Suprapubic skin (tissue), 4 donors: Measurements from ENCODE around the gene TCP11X2. TPM values are rescaled to one million over a fixed set of nuclear protein-coding genes. Genes with fewer than 3 reads are reported as not detected.
"Not testable (repeated sequence)": the region's sequence is repeated elsewhere in the genome, so short reads cannot be mapped to it uniquely, and the experiment has no call there.

ENCODE experiments used
- DNase-seq, 2 donors: peaks; one replicate each; pipeline ENCODE4 v3.0.0-alpha.2; 2019; ENCODE audit warnings: low spot score in 2 of 2
- H3K27ac ChIP-seq: fragments of 200-600 bp; sonication (generic); one replicate; pipeline ENCODE4 v1.5.1; 2019
- H3K27me3 ChIP-seq: fragments of 200-600 bp; sonication (generic); one replicate; pipeline ENCODE4 v1.5.1; 2019
- H3K36me3 ChIP-seq: fragments of 200-600 bp; sonication (generic); one replicate; pipeline ENCODE4 v1.5.1; 2019
- H3K4me1 ChIP-seq: fragments of 200-600 bp; sonication (generic); one replicate; pipeline ENCODE4 v1.5.1; 2019
- H3K4me3 ChIP-seq: fragments of 200-600 bp; sonication (generic); one replicate; pipeline ENCODE4 v1.5.1; 2019; ENCODE audit warnings: mild to moderate bottlenecking
- H3K9me3 ChIP-seq: fragments of 200-600 bp; sonication (generic); one replicate; pipeline ENCODE4 v1.5.1; 2019
- WGBS: methylation state at CpG from one replicate; pipeline ENCODE4 v1.1.5; 2018; 5-methylcytosine and 5-hydroxymethylcytosine counted together
- total RNA-seq, 4 donors: library from RNA; depleted of rRNA; stranded (reverse); fragments of >200 nt; gene quantifications; one replicate each; pipeline ENCODE4 v1.1.0, GENCODE V29; 2016

TCP11X2 gene
- total RNA-seq, 4 donors from 2014 or later = not detected

DNA sequence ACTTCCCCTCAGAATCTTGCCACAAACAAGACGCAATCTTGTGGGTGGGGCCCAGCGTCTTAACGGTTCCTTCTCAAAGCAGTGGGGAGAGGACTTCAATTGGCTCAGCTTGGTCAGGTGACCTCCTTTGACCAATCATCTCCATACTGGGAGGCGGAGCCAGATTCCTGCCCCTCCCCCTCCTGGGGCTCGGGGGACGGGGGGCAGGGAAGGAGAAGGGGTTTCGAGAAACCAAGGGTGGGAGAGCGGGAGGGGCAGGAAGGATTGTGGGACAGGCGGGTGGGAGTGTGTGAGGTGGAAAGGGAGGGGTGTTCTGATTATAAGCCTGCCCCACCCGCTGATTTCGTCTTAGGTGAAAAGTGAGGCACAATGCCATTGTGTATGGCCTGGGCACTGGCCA is 31.7 kb downstream of the TCP11X2 start, which contains the start of gene NXF2B:
TSS of gene NXF2B (minus strand) at position 101 of the 400 bp plus-strand sequence. CDS start 59,972 bp downstream, outside the sequence.
- H3K36me3 ChIP-seq, H3K27me3 ChIP-seq, H3K27ac ChIP-seq, H3K9me3 ChIP-seq, H3K4me1 ChIP-seq, DNase-seq, H3K4me3 ChIP-seq: not testable (repeated sequence)
- WGBS = no CpG with 5 or more reads among the region's 11 CpGs

DNA sequence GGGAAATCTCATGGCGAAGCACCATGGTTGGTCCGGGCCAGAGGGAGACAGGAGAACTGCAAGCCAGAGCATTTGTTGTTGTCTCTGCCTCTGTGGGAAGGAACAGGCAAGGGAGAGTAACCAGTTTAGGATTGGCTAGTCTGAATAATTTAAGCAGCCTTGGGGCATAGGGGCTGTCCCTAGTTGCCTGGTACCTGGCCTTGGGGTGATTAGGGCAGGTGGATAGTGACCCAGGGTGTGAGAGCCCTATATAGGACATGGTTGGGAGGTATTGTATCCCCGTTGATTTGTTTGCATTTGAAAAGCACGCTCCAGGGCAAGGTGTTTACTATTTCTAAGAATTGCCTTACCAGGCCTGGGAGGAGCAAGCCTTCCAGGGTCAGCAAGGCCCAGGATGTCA is 57.1 kb downstream of the TCP11X2 start:
- H3K4me3 ChIP-seq, H3K9me3 ChIP-seq, H3K36me3 ChIP-seq, H3K27me3 ChIP-seq, H3K4me1 ChIP-seq, DNase-seq, H3K27ac ChIP-seq: not testable (repeated sequence)
- no CpG with 5 or more reads among the region's 4 CpGs for WGBS

Other genes starting within 250 kb of the TCP11X2 start
- not detected for gene NXF2, start 224.6 kb downstream of the TCP11X2 start, total RNA-seq
- not detected for gene NXF2B, start 31.8 kb downstream of the TCP11X2 start, total RNA-seq
- gene TMSB15A, start 44.9 kb upstream of the TCP11X2 start, total RNA-seq = 1 to 10 TPM in 1 of 4 donors, not detected in 3; 2.4 TPM
- gene ARMCX5, start 127.7 kb upstream of the TCP11X2 start, total RNA-seq = 10 to 100 TPM; 18.0 to 26.5 (median 22.1) TPM
- gene GPRASP1, start 179.7 kb upstream of the TCP11X2 start, total RNA-seq = 10 to 100 TPM in 1 of 4 donors, 1 to 10 TPM in 3; 1.1 to 11.2 (median 3.3) TPM
- gene GPRASP2, start 240.6 kb upstream of the TCP11X2 start, total RNA-seq = 1 to 10 TPM; 5.3 to 8.4 (median 7.4) TPM
- 1 to 10 TPM; 2.9 to 5.1 (median 3.5) TPM for gene GPRASP3, start 248.9 kb upstream of the TCP11X2 start, total RNA-seq